Measurements from ENCODE around the gene RTTN. TPM values are rescaled to one million over a fixed set of nuclear protein-coding genes. Genes with fewer than 3 reads are reported as not detected.

RTTN gene
- total and polyA plus RNA-seq, 2 donors, result 8.1 to 15.7 TPM

- Histone ChIP-seq H3K4me1 (ENCODE audit: control insufficient read depth in 2 of 2, insufficient read depth in 2 of 2, low read length in 2 of 2) (no peaks in the 10 kb centered on the region), H3K9me3 (ENCODE audit: control insufficient read depth in 2 of 2, insufficient read depth in 1 of 2, low read length in 1 of 2) (no peaks in the 10 kb centered on the region), H3K27me3 (ENCODE audit: control insufficient read depth in 2 of 2, insufficient read depth in 1 of 2, low read length in 1 of 2) (no peaks in the 10 kb centered on the region), H3K27ac (ENCODE audit: low read depth in 1 of 2, low read length in 1 of 2) (no peak overlapping the region), H3K4me3 (ENCODE audit: low read length in 2 of 2) (no peak overlapping the region), H3K36me3 (ENCODE audit: control insufficient read depth in 2 of 2, insufficient read depth in 2 of 2, low read length in 1 of 2) (peaks cover 0 to 2% of the 10 kb centered on the region in 2 donors)
- no peak for DNase-seq (ENCODE audit: low read depth in 6 of 9, low spot score in 9 of 9)
Measured at GRCh38 chr18:70172225-70172624, 33.3 kb downstream of the RTTN start.

- peaks cover 0 to 8% of the 10 kb centered on the region in 2 donors for H3K36me3 ChIP-seq (ENCODE audit: control insufficient read depth in 2 of 2, insufficient read depth in 2 of 2, low read length in 1 of 2)
- H3K4me1 ChIP-seq (ENCODE audit: control insufficient read depth in 2 of 2, insufficient read depth in 2 of 2, low read length in 2 of 2), result no peaks in the 10 kb centered on the region
- H3K9me3 ChIP-seq (ENCODE audit: control insufficient read depth in 2 of 2, insufficient read depth in 1 of 2, low read length in 1 of 2), result no peaks in the 10 kb centered on the region
- 94% methylated on average over 4 of the region's 4 CpGs for WGBS
- no peak overlapping the region for H3K4me3 ChIP-seq (ENCODE audit: low read length in 2 of 2)
- no peak for DNase-seq (ENCODE audit: low read depth in 6 of 9, low spot score in 9 of 9)
- H3K27ac ChIP-seq (ENCODE audit: low read depth in 1 of 2, low read length in 1 of 2), result no peak overlapping the region
- no peaks in the 10 kb centered on the region for H3K27me3 ChIP-seq (ENCODE audit: control insufficient read depth in 2 of 2, insufficient read depth in 1 of 2, low read length in 1 of 2)
Measured at GRCh38 chr18:70169747-70170146, 35.7 kb downstream of the RTTN start.

- 92% methylated on average over 3 of the region's 3 CpGs for WGBS
- DNase-seq (ENCODE audit: low read depth in 6 of 9, low spot score in 9 of 9), result no peak
- Histone ChIP-seq H3K9me3 (ENCODE audit: control insufficient read depth in 2 of 2, insufficient read depth in 1 of 2, low read length in 1 of 2) (no peaks in the 10 kb centered on the region), H3K4me1 (ENCODE audit: control insufficient read depth in 2 of 2, insufficient read depth in 2 of 2, low read length in 2 of 2) (no peaks in the 10 kb centered on the region), H3K4me3 (ENCODE audit: low read length in 2 of 2) (no peak overlapping the region), H3K36me3 (ENCODE audit: control insufficient read depth in 2 of 2, insufficient read depth in 2 of 2, low read length in 1 of 2) (peaks cover 0 to 23% of the 10 kb centered on the region in 2 donors), H3K27me3 (ENCODE audit: control insufficient read depth in 2 of 2, insufficient read depth in 1 of 2, low read length in 1 of 2) (no peaks in the 10 kb centered on the region), H3K27ac (ENCODE audit: low read depth in 1 of 2, low read length in 1 of 2) (no peak overlapping the region)
Measured at GRCh38 chr18:70166668-70167067, 38.8 kb downstream of the RTTN start.

GRCh38 chr18:70165936-70166335 is 39.6 kb downstream of the RTTN start:
- H3K36me3 ChIP-seq (ENCODE audit: control insufficient read depth in 2 of 2, insufficient read depth in 2 of 2, low read length in 1 of 2), result peaks cover 0 to 23% of the 10 kb centered on the region in 2 donors
- H3K27me3 ChIP-seq (ENCODE audit: control insufficient read depth in 2 of 2, insufficient read depth in 1 of 2, low read length in 1 of 2), result no peaks in the 10 kb centered on the region
- no peak overlapping the region for H3K4me3 ChIP-seq (ENCODE audit: low read length in 2 of 2)

GRCh38 chr18:70160073-70160678 is 45.3 kb downstream of the RTTN start:
- Histone ChIP-seq H3K27me3 (ENCODE audit: control insufficient read depth in 2 of 2, insufficient read depth in 1 of 2, low read length in 1 of 2) (no peaks in the 10 kb centered on the region), H3K9me3 (ENCODE audit: control insufficient read depth in 2 of 2, insufficient read depth in 1 of 2, low read length in 1 of 2) (no peaks in the 10 kb centered on the region), H3K4me1 (ENCODE audit: control insufficient read depth in 2 of 2, insufficient read depth in 2 of 2, low read length in 2 of 2) (no peaks in the 10 kb centered on the region), H3K27ac (ENCODE audit: low read depth in 1 of 2, low read length in 1 of 2) (no peak overlapping the region), H3K36me3 (ENCODE audit: control insufficient read depth in 2 of 2, insufficient read depth in 2 of 2, low read length in 1 of 2) (peaks cover 4 to 26% of the 10 kb centered on the region in 2 donors), H3K4me3 (ENCODE audit: low read length in 2 of 2) (no peak overlapping the region)
- WGBS, result 97% methylated on average over 1 of the region's 1 CpG
- DNase-seq (ENCODE audit: low read depth in 6 of 9, low spot score in 9 of 9), result no peak

More at GRCh38 chr18:70165936-70166335, 39.6 kb downstream of the RTTN start:
- no peak overlapping the region for H3K27ac ChIP-seq (ENCODE audit: low read depth in 1 of 2, low read length in 1 of 2)
- no peaks in the 10 kb centered on the region for H3K4me1 ChIP-seq (ENCODE audit: control insufficient read depth in 2 of 2, insufficient read depth in 2 of 2, low read length in 2 of 2)
- 95% methylated on average over 3 of the region's 3 CpGs for WGBS
- DNase-seq (ENCODE audit: low read depth in 6 of 9, low spot score in 9 of 9), result no peak
- H3K9me3 ChIP-seq (ENCODE audit: control insufficient read depth in 2 of 2, insufficient read depth in 1 of 2, low read length in 1 of 2), result no peaks in the 10 kb centered on the region

GRCh38 chr18:70158992-70159717 is 46.3 kb downstream of the RTTN start:
- H3K27ac ChIP-seq (ENCODE audit: low read depth in 1 of 2, low read length in 1 of 2), result no peak overlapping the region
- H3K27me3 ChIP-seq (ENCODE audit: control insufficient read depth in 2 of 2, insufficient read depth in 1 of 2, low read length in 1 of 2), result no peaks in the 10 kb centered on the region
- no peaks in the 10 kb centered on the region for H3K9me3 ChIP-seq (ENCODE audit: control insufficient read depth in 2 of 2, insufficient read depth in 1 of 2, low read length in 1 of 2)
- peaks cover 4 to 21% of the 10 kb centered on the region in 2 donors for H3K36me3 ChIP-seq (ENCODE audit: control insufficient read depth in 2 of 2, insufficient read depth in 2 of 2, low read length in 1 of 2)
- H3K4me3 ChIP-seq (ENCODE audit: low read length in 2 of 2), result no peak overlapping the region
- 96% methylated on average over 3 of the region's 3 CpGs for WGBS
- DNase-seq (ENCODE audit: low read depth in 6 of 9, low spot score in 9 of 9), result no peak
- no peaks in the 10 kb centered on the region for H3K4me1 ChIP-seq (ENCODE audit: control insufficient read depth in 2 of 2, insufficient read depth in 2 of 2, low read length in 2 of 2)

GRCh38 chr18:70156886-70157285 is 48.6 kb downstream of the RTTN start:
- no peak overlapping the region for H3K27ac ChIP-seq (ENCODE audit: low read depth in 1 of 2, low read length in 1 of 2)
- H3K36me3 ChIP-seq (ENCODE audit: control insufficient read depth in 2 of 2, insufficient read depth in 2 of 2, low read length in 1 of 2), result peaks cover 4 to 8% of the 10 kb centered on the region in 2 donors
- DNase-seq (ENCODE audit: low read depth in 6 of 9, low spot score in 9 of 9), result no peak
- H3K9me3 ChIP-seq (ENCODE audit: control insufficient read depth in 2 of 2, insufficient read depth in 1 of 2, low read length in 1 of 2), result no peaks in the 10 kb centered on the region
- H3K4me1 ChIP-seq (ENCODE audit: control insufficient read depth in 2 of 2, insufficient read depth in 2 of 2, low read length in 2 of 2), result peaks cover 0 to under 1% of the 10 kb centered on the region in 2 donors
- H3K27me3 ChIP-seq (ENCODE audit: control insufficient read depth in 2 of 2, insufficient read depth in 1 of 2, low read length in 1 of 2), result no peaks in the 10 kb centered on the region
- H3K4me3 ChIP-seq (ENCODE audit: low read length in 2 of 2), result no peak overlapping the region
- 98% methylated on average over 8 of the region's 8 CpGs for WGBS

- Histone ChIP-seq H3K27me3 (ENCODE audit: control insufficient read depth in 2 of 2, insufficient read depth in 1 of 2, low read length in 1 of 2) (no peaks in the 10 kb centered on the region), H3K4me3 (ENCODE audit: low read length in 2 of 2) (no peak overlapping the region), H3K27ac (ENCODE audit: low read depth in 1 of 2, low read length in 1 of 2) (no peak overlapping the region), H3K36me3 (ENCODE audit: control insufficient read depth in 2 of 2, insufficient read depth in 2 of 2, low read length in 1 of 2) (peaks cover 6 to 7% of the 10 kb centered on the region in 2 donors), H3K9me3 (ENCODE audit: control insufficient read depth in 2 of 2, insufficient read depth in 1 of 2, low read length in 1 of 2) (no peaks in the 10 kb centered on the region), H3K4me1 (ENCODE audit: control insufficient read depth in 2 of 2, insufficient read depth in 2 of 2, low read length in 2 of 2) (peaks cover 0 to 2% of the 10 kb centered on the region in 2 donors)
- WGBS, result 82% methylated on average over 4 of the region's 4 CpGs
- no peak for DNase-seq (ENCODE audit: low read depth in 6 of 9, low spot score in 9 of 9)
Measured at GRCh38 chr18:70154591-70155194, 50.8 kb downstream of the RTTN start.

GRCh38 chr18:70151614-70152013 is 53.9 kb downstream of the RTTN start:
- peaks cover 0 to 2% of the 10 kb centered on the region in 2 donors for H3K4me1 ChIP-seq (ENCODE audit: control insufficient read depth in 2 of 2, insufficient read depth in 2 of 2, low read length in 2 of 2)
- H3K36me3 ChIP-seq (ENCODE audit: control insufficient read depth in 2 of 2, insufficient read depth in 2 of 2, low read length in 1 of 2), result peaks cover 13 to 16% of the 10 kb centered on the region in 2 donors
- no peak overlapping the region for H3K4me3 ChIP-seq (ENCODE audit: low read length in 2 of 2)
- WGBS, result 15% methylated on average over 3 of the region's 3 CpGs
- peak in 2 of 9 donors; percentile 3 to 11 for DNase-seq (ENCODE audit: low read depth in 6 of 9, low spot score in 9 of 9)
- no peaks in the 10 kb centered on the region for H3K27me3 ChIP-seq (ENCODE audit: control insufficient read depth in 2 of 2, insufficient read depth in 1 of 2, low read length in 1 of 2)
- H3K27ac ChIP-seq (ENCODE audit: low read depth in 1 of 2, low read length in 1 of 2), result no peak overlapping the region
- H3K9me3 ChIP-seq (ENCODE audit: control insufficient read depth in 2 of 2, insufficient read depth in 1 of 2, low read length in 1 of 2), result no peaks in the 10 kb centered on the region
